ENCODE data around the gene CYP11A1.

The CYP11A1 gene

GRCh38 chr15:74319596-74320351, 47.7 kb downstream of the CYP11A1 start:
- DNase-seq, result no peak

DNA sequence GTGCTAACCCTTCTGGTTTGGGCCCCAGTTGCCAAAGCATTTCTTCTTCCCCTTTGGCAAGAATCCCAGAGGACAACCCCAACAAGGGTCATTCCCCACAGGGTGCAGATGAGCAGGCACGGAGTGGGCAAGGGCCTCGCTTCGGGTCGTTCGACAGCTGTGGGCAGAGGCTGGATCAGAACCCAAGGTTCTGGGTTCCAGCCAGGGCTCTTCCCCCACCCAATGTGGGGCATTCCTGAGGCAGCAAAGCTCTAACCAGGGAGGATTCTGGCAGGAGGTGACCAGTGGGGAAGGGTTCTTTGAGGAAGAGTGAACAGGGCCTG, 48.3 kb downstream of the CYP11A1 start:
- no peak for DNase-seq

GRCh38 chr15:74318376-74319137, 48.9 kb downstream of the CYP11A1 start:
- DNase-seq, result no peak

- no peak for DNase-seq
These were observed 49.5 kb downstream of the CYP11A1 start for GRCh38 chr15:74317820-74318375.

DNA sequence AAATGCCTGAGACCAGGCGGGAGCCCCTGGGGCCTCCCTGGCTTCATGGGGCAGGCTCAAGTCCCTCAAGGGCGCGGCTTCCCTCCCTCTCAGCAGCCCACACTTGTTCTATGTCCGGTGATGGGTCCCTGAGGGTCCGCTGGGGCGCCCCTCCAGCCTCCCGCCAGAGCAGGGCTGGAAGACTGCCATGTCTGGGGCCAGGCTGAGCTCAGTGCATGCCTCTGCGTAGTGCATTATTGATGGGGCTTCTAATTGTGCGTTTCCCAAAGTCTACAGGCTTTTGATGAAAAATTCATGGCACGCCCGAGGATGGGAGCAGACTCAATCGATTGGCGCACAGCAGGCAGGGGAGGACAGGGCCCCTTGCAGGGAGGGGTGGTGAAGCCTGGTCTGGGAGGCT, 51.3 kb downstream of the CYP11A1 start:
- DNase-seq, result no peak

- DNase-seq, result no peak
These were observed 51.8 kb downstream of the CYP11A1 start for GRCh38 chr15:74315626-74316025.

- no peak for DNase-seq
These were observed 52.5 kb downstream of the CYP11A1 start for GRCh38 chr15:74314795-74315438.

- no peak for DNase-seq
These were observed 53.6 kb downstream of the CYP11A1 start for GRCh38 chr15:74313889-74314288.

GRCh38 chr15:74312445-74313007, 54.9 kb downstream of the CYP11A1 start:
- no peak for DNase-seq

DNA sequence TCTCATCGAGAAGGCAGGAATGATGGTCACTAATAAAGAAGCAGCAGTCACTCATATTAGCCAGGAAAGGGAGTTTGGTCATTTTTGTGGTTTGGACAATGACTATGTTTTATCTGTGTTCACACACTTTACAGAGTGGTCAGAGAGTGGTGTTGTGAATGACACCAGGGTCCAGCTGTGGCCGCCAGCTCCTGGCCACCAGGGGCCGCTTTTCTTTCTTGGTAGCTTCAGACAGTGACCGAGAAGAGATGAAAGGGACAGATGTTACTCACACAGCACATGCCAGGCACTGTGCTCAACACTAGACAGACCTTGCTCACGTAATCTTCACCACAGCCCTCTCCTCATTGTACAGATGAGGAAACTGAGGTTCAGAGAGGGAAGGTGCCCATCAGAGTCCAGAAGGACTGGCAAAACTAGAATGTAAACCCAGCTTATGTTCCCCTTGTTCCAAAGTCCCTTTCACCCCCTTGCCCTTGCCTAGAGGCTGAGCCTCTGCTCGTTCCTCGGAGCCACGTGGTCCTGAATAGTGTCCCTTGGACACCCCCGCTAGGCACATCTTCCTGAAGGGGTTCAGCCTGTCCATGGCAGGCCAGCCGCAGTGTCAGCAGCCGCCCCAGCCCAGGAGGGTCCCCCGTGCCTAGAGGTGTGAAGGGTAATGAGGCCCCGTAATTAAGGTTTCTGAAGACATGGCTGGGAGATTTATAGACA, 55.6 kb downstream of the CYP11A1 start:
- no peak for DNase-seq

- no peak for DNase-seq
These were observed 59.3 kb downstream of the CYP11A1 start for GRCh38 chr15:74307827-74308811.

GRCh38 chr15:74306781-74307217, 60.6 kb downstream of the CYP11A1 start:
- no peak for DNase-seq

- DNase-seq, result no peak
These were observed 61.8 kb downstream of the CYP11A1 start for GRCh38 chr15:74305687-74306086.

- DNase-seq, result no peak
These were observed 63.0 kb downstream of the CYP11A1 start for GRCh38 chr15:74304431-74304830.

DNA sequence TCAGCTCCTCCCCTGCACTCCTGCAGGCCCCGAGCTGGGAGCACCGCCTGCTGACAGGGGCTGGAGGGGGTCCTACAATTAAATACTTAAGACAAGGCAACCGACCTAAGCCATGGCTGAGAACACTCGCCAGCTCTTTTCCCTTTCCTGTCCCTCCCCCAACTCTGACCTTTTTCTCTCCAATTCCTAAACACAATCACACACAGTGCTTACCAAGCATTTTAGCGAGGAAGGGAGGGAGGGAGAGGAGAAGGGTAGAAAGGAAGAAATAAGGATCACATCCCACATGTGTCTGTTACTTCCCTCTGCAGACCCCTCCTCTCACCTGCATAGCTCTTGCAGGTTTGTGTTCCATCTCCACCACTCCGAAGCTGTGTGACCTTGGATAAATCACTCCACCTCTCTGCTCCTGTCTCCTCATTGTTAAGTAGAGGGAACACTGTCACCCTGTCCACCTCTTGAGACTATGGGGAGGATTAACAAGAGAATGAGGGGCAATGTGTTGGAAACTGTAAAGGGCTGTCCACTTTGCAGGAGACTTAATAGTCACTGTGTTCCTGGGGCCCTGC, 63.6 kb downstream of the CYP11A1 start:
- DNase-seq, result no peak

DNA sequence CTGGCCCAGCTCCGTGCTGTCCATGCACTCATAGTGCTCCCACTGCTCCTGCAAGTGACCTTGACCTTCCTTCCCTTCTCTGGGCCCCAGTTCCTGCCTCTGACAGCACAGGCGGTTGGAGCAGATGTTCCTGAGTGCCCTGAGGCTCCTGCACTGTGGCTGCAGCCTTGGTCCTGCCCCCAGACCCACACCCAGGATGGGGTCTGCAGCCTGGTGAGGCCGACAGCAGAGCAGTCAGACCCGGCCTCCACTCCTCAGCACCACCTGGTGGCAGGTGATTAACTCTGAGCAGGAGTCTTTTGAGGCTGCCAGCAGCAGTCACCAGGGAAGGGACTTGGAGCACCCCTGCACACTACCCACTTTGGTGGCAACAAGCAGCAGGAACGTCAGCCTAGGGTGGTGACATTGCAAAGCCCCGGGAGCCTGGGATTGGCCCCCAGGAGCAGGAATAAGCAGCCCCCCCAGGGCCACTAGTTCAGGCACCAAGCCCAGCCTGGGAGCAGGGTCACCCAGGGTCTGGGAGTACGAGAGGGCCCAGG, 64.6 kb downstream of the CYP11A1 start:
- no peak for DNase-seq

- DNase-seq, result no peak
These were observed 65.7 kb downstream of the CYP11A1 start for GRCh38 chr15:74301583-74302361.

DNA sequence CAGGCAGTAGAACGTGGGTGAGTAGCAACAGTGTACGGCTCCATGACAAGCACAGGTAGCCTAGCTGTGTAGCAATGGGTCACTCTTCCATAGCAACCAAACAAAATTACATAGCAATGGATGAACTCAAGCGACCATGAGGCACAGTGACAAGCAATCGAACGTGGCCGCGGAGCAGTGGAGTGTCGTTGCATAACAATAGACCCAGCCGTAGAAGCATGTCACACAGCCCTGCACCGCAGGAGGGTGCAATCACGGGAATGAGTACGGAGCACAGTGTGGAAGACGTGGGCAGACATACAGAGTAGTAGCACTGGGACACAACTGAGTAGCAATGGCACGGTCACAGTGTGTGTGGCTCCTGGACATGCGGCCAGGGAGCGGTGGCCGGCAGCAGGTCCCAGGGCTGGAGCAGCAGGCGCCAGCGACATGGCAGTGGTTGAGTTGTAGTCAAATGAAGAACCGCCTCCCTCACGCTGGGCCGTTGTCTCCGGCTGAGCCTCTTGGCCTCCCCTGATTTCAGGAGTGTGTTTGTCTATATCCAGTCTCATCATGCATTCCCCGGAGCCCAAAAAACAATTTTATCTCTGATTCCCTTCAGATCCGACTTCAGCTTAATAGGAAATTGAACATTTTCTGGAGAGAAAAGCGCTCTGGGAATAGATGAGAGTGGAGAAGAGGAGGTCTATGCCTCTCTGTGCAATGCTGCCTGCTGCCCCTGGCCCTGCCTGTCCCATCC, 67.2 kb downstream of the CYP11A1 start:
- DNase-seq, result no peak

GRCh38 chr15:74297887-74298286, 69.6 kb downstream of the CYP11A1 start:
- no peak for DNase-seq
